ENCODE results near the gene TSEN34.
"Not testable (repeated sequence)": the region's sequence is repeated elsewhere in the genome, so short reads cannot be mapped to it uniquely, and the experiment has no call there.

The TSEN34 gene

DNA sequence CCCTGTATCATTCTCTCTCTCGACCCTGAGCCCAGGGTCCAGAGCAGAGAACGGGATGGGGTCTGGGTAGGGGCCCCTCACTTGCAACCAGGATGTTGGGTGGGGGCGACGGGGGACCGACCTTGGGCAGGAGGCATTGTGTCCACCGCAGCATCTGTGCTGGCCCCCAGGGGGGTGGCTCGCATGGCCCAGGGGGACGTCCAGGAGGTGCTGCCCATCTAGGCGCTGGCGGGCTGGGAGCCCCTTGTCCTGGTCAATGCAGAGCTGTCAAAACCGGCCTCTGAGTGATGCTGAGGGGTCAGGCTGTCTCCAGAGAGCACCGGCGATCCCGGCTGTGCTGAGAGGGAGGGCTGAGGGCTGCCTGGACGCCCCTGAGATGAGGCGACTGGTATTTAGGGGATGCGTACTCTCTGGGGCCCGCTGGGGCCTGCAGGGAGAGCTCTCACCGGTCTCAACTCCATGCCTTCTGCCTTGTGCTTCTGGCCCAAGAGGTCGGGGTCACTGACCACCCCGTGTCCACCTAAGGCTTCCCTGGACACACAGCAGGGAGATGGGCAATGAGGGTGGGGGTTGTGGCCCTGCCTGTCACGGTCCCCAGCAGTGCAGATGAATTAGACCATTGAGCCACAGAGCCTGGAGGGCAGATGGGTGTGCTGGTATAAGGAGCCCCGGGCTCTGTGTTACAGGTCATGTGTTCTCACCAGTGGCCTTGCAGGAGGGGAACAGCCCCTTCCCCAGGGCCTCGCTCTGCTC is 18.1 kb downstream of the TSEN34 start:
- no peak for DNase-seq (ENCODE audit: low read depth)

DNA sequence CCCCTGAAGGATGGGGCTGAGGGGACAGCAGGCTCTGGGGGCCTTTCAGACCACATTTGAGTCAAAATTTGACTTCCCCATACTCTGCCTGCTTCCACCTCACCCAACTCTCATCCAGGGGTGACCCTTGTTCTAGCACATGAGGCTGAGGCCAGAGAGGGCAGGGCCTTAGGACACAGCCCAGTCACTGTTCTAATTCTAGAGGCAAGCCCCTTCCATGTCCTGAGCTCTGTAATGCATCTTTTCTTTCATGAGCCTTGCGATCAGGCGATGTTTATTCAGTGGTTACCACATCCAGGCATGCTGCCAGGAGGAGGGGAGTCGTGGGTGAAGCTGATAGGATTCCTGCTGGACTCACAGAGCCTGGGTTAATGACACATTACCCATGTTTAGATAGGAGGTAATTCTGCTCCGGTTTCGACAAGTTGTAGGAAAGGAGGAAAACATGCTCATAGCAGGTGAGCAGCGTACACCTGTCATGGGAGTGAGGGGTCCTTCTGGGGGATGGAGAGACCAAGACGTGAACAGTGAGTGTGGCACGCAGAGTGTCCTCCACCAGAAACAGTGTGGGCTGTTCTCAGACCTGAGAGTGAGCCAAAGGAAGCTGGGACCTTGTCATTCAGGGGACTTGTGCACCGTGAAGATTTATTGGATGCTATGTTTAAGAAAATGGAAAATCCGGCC is 18.8 kb downstream of the TSEN34 start:
- peak; percentile 94 for DNase-seq (ENCODE audit: low read depth)

DNA sequence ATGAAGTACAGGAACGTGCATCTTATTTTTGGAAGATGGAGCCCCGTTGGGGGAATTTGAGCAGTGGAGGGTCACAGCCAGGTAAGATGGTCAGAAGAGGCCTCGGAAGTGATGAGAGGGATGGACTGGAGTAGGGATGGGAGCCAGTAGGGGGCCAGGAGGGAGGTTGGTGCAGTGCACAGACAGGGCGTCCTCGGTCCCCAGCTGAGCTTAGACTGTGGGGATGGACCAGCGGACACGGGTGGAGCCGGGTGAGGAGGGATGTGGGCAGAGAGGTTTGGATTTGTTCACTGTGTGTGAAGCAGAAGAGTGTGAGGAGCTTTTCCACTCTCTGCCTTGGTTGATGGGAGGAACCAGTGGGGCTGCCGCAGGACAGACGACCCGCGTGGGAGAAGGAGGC is 20.1 kb downstream of the TSEN34 start:
- no peak for DNase-seq (ENCODE audit: low read depth)

DNA sequence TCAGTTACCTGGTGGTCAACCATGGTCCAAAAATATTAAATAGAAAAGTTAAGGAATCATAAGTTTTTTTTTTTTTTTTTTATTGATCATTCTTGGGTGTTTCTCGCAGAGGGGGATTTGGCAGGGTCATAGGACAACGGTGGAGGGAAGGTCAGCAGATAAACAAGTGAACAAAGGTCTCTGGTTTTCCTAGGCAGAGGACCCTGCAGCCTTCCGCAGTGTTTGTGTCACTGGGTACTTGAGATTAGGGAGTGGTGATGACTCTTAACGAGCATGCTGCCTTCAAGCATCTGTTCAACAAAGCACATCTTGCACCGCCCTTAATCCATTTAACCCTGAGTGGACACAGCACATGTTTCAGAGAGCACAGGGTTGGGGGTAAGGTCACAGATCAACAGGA is 23.1 kb downstream of the TSEN34 start:
- DNase-seq (ENCODE audit: low read depth), result not testable (repeated sequence)

DNA sequence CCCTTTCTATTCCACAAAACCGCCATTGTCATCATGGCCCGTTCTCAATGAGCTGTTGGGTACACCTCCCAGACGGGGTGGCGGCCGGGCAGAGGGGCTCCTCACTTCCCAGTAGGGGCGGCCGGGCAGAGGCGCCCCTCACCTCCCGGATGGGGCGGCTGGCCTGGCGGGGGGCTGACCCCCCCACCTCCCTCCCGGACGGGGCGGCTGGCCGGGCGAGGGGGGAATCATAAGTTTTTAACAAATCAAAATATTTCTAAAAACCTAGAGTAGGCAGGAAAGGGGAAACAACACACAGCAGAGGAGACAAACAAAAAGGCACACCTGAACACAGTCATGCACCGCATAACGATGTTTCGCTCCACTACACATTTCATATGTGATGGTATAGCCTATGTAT is 23.6 kb downstream of the TSEN34 start:
- not testable (repeated sequence) for DNase-seq (ENCODE audit: low read depth)

DNA sequence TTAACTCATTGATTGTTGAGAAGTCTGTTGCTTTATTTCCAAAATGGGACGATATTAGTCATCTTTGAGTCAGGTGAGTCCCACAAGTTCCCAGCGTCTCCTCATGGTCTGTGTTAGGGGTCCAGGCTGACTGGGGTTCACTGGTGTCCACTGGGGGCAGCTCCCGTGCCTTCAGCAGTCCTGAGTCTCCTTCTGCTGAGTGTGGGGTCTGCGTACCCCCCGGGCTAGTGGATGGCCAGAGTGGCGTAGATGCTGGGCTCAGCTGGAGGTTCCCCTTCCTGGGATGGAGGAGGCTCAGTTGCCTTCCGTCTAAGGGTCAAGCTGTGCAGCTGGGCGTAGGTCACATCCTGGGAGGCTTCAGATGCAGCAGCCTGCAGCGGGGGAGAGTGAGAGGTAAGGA is 25.8 kb downstream of the TSEN34 start:
- DNase-seq (ENCODE audit: low read depth), result no peak

DNA sequence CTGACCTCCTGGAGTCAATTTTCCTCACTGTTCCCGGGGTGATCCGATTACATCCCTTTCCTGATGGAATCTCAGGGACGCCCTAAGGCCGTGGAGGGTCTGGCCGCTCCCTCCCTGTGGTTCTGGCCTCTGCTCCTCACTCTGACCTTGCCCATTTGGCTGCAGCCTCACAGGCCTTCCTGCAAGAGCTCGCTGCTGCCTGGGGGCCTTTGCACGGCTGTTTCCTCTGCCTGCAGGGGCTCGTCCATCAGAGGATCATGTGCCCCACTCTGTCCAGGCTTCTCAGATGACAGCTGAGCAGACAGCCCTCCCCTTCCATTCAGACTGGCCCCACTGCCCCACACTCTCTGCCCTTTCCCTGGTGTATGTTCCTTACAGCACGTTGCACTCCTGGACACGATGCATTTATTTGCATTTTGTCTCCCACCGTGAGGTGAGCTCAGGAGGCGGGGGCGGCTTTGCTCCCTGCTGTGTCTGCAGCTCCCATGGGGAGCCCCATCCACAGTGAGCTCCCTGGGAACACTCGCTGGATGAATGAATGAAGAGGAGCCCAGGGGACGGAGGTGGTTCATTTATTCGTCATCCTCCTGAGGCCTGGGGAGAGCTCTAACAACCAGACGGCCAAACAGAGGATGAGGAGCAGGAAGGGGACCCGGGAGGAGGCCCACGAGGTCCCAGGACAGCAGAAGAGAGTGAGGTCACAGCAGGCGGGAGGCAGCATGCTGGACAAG is 26.6 kb downstream of the TSEN34 start:
- not testable (repeated sequence) for DNase-seq (ENCODE audit: low read depth)

DNA sequence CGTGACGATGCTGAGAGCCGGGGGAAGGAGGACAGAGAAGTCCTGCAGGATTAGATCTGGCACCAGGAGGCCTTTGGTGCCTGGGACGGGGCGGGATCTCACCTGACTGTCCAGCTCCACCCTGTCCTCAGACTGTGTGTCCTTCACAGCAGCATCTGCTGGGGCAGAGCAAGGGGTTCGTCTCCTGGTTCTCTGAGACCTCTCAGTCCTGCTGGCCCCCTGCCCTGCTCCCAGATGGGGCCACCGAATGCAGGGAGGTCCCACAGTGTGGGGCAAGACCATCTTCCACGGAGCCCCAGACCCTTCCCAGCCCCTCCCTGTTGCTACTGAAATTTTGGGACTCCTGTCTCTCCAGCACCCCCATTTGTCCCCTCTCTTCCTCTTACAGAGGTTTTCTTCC is 27.2 kb downstream of the TSEN34 start:
- DNase-seq (ENCODE audit: low read depth), result no peak

DNA sequence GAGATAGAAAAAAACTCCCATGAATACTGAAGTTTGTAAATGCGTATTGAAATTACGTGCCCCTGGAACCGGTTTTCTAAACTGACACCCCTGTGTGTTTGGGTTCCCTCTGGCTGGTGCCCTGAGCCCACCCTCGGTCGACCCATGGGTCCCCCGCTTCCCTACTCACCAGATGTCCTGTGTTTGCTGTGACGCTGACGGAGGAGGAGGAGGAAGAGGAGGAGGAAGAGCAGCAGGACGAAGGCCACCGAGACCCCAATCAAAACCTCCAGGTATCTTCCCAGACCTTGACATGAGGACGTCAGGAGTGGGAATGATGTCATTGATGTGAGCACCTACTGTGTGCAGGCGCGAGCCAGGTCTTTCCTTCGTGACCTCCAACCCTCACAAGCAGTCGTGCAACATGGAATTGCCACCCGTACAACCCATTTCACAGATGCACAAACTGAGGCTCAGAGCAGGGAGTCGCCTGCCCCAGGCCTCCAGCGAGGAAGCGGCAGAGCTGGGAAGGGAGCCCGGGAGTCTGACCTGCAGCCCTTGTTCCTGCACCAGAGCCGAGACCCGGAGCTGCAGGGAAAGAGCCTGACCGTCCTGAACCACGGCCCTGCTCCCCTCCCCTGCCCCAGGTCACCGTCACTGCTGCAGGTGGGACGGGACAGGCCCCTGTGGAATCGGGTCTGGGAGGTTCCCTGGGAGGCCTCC is 28.0 kb downstream of the TSEN34 start:
- no peak for DNase-seq (ENCODE audit: low read depth)

DNA sequence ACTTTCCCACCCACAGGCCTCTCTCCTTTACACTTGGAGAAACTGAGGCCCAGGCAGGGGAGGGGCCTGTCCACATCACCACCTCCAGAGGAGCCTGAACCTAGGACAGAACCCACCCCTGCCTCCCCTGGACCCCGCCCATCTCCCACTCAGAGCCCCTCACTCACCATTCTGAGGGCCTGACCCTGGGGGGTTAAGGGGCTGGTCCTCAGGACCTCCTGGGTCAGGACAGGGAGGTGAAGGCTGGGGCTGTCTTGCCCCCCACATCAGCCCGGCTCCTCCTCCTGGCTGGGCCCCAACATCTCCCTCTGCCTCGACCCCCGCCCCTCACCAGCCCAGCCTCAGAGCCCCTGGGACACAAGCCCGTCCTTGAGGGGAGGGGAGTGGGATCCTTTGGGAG is 28.6 kb downstream of the TSEN34 start:
- not testable (repeated sequence) for DNase-seq (ENCODE audit: low read depth)

DNA sequence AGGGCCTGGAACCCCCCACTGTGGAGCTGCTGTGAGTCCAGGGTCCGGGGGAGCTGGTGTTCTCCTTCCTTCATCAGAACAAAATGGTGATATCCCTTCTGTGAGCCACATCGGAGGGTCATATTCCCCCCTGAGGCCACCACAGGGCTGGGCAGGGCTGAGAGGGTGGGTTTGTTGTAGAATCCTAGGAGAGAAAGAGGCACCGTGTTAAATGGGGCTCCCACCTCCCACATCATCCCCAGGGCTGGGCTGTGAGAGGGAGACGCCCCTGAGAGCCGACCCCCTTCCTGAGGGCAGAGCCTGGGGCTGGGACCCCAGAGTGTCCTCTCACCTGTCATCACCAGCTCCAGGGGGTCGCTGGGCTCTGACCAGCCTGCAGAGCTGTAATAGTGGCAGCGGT is 30.8 kb downstream of the TSEN34 start:
- not testable (repeated sequence) for DNase-seq (ENCODE audit: low read depth)

DNA sequence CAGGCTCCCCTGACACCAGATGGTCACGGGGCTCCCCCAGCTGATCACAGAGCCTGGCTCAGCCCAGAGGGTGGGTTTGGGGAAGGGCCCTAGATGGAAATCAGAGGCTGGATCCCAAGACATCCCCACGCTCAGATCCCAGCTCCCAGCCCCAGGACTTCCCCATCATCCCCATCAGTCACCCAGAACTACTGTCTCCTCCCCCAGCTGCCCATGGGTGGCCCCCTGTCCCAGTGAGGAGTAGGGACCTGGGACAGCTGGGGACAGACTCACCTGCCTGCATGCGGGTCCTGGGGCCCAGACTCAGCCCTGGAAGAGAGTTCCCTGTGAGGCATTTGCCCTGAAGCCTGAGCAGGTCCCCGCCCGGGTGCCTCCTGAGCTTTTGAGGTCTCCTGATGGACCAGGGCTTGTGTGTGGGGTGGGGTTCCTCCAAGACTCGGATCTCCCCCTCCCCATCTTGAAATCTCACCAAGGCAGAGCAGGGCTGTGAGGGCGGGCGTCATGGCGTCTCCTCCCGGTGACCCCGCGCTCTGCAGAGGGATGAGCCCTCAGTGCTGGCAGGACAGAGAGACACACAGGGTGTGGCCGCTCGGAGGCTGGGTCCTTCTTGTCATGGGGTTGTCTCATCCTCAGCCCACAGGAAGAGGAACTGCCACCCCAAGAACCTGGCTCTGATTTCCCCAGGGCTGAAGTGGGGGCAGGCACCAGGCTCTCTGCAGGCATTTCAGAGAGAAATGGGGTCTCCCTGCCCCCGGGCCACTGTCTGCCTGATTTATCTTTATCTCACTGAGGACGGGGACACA is 31.6 kb downstream of the TSEN34 start, which contains the start of gene LILRB3:
Gene LILRB3, minus strand, starts transcription at position 534 of the 803 bp plus-strand sequence. Its CDS starts 31 bp downstream, at position 503.
- DNase-seq (ENCODE audit: low read depth), result not testable (repeated sequence)

DNA sequence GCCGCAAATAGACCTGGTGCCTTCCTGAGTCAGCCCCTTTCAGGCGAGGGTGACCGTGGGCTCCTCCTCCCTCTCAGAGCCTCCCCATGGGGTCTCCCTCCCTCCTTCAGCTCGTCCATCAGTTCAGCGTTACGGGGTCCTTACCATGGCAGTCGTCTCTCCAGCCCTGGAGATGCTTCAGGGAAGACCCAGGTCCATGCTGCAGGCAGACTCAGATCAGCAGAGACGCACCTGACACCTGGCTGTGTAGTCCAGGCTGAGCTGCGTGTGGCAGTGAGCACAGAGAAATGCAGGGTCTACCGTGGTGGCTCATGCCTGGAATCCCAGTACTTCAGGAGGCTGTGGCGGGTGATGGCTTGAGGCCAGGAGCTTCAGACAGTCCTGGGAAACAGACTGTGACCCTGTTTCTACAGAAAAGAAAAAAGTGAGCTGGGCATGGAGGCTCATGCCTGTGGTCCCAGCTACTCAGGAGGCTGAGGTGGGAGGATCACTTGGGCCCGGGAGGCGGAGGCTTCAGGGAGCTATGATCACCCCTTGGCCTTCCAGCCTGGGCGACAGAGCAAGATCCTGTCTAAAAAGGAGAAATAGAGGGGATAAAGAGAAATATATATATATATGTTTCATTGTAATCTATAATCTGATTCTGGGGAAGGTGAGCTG is 32.3 kb downstream of the TSEN34 start:
- not testable (repeated sequence) for DNase-seq (ENCODE audit: low read depth)

DNA sequence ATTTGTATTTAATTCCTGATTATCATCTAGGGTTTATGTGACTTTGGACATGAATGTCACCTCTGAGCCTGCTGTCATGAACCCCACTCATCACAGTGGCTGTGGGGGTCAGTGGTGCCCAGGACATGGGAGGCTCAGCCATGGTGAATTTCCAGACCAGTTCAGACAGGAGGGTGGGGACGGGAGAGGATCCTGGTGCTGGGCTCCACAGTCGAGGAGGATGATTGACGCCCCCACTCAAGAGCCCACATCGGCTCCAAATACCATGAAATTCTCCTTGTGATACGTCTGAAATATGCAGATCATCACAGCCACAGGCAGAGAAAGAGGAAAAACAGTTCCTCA is 32.8 kb downstream of the TSEN34 start:
- not testable (repeated sequence) for DNase-seq (ENCODE audit: low read depth)

DNA sequence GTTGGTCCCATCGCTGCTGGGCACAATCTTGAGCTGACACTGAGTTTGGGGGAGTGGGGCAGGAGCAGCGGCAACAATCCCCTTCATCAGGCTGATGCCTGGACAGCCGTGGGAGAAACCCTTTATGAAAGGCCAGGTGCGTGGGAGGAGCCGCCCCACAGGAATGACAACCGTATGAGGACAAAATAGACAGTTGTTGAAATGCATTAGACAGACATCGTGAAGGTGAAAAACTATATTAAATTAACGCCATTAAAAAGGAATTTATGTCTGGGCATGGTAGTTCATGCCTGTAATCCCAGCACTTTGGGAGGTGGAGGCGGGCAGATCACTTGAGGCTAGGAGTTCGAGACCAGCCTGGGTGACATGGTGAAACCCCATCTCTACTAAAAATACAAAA is 33.5 kb downstream of the TSEN34 start:
- DNase-seq (ENCODE audit: low read depth), result not testable (repeated sequence)

DNA sequence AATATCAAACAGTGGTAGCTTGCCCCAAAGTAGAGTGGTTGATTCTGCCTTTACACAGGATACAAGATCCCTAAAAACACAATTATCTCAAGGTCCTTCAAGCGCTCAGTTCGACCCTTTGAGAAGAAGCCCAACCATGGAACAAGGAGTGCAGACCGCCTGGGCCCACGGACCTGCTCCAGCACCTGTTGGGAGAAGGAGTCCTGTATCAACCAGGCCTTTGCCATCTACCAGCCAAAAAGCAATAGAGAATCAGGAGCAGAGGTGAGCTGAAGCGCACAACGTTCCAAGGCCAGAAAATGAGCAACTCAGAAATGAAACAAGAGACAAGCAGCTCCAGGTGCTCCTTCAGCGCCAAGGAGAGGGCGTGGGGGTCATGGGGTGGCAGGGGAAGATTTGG is 38.0 kb downstream of the TSEN34 start:
- no peak for DNase-seq (ENCODE audit: low read depth)

DNA sequence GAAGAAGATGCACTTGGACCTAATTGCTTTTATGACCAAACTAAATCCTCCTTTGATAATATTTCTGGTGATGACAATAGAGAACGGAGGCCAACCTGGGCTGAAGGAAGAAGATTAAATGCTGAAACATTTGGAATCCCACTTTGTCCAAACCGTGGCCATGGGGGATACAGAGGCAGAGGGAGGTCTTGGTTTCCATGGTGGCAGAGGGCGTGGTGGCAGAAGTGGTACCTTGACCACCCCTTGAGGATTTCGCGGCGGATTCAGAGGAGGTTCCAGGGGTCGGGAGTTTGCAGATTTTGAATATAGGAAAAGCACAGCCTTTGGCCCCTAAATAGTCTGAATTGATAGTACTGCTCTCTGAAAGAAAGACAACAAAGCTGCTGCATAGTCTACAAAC is 38.9 kb downstream of the TSEN34 start:
- no peak for DNase-seq (ENCODE audit: low read depth)

DNA sequence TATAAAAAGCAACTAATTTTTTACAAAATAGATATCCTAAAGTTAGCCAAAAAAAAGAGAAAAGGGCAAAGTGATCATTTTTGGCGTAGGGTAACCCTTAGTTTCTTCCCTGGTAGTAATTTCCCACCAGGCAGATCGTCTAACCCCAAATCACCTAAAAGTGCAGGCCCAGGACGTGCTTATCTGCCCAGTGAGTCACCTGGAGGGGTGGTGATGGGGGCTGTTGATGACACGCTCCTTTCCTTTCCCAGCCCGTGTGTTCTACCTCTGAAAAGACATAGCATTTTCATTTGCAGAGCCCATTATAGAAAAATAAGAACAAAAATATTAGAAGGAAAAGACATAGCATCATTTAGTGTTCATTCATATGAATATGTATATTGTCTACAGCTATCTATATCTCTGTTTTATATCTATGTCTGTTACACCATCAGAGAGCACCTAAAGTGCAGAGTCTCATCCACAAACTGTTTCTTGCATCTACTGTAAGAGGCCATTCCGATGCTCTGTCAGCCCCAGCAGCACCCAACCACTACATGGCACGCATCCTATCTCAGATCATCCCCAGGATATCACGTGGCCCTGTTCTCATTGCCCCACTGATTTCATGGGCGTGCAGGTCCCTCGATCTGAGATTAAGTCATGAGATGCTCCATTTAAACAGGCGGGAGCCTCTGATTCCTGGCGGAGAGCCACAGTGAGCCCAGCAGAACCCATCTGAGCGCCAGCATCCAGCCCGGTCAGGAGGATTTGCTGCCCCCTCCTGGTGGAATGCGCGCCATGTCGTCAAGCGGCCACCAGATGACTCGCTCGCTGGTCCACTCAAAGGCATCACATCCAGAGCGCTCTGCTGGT is 40.2 kb downstream of the TSEN34 start:
- DNase-seq (ENCODE audit: low read depth), result peak; percentile 71

DNA sequence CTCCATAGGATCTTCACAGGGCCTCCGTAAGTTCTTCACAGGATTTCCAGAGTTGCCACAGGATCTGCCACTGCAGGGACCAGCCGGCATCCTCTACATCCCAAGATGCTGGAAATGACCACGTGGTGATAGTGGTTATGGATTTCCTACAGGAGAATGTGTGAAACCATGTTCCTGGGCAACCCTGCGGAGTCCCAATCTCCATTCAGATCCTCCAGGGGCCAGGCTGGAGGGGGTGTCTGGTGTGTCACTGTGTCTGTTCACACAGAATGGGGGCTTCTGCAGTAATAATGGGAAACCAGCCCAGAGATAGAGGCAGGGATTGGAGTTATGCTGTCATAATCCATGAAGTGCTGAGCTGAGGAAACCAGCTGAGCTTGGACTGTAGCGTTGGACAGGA is 42.8 kb downstream of the TSEN34 start:
- DNase-seq (ENCODE audit: low read depth), result no peak

Data from fibroblast of the conjunctiva (primary cell).